ENCODE measurements around the gene INHBB.

GRCh38 chr2:120330946-120331822 lies 14.8 kb upstream of the INHBB start:
- TF ChIP-seq POLR2A (IDR thresholded peaks at IDR 0.05; ENCODE audit: low read depth, low read length) (no peak), POLR2AphosphoS5 (IDR thresholded peaks at IDR 0.05; ENCODE audit: low read depth, low read length) (no peak), TAF1 (IDR thresholded peaks at IDR 0.05; ENCODE audit: low read depth, low read length) (no peak), PAX5 (IDR thresholded peaks at IDR 0.05; ENCODE audit: insufficient read depth, low read length, severe bottlenecking) (no peak)

All from GM12891 (cell line).